Upper lobe of left lung (tissue), 4 donors: ENCODE results near the gene MAN1A2.

Experiments
- POLR2A ChIP-seq, 4 donors: fragments of 450-650 bp; IDR thresholded peaks; one replicate each; pipeline ENCODE4 v1.5.1; 2016 to 2017; ENCODE audit warnings: antibody characterized with exemption in 4 of 4, mild to moderate bottlenecking in 2 of 4
- POLR2AphosphoS5 ChIP-seq, 2 donors: sonication (generic); formaldehyde crosslinking; IDR thresholded peaks; one replicate each; pipeline ENCODE4 v1.5.1; 2017; ENCODE audit warnings: antibody characterized with exemption in 2 of 2
- TF ChIP-seq, protein P1 (sequence below), 6 experiments: fragments of 450-650 bp in 4 of 6; fragments of 200-600 bp in 2 of 6; sonication (generic) in 2 of 6; IDR thresholded peaks; one replicate each; pipeline ENCODE4 v1.5.1; 2016 to 2019; ENCODE audit warnings: antibody characterized with exemption in 6 of 6

DNA sequence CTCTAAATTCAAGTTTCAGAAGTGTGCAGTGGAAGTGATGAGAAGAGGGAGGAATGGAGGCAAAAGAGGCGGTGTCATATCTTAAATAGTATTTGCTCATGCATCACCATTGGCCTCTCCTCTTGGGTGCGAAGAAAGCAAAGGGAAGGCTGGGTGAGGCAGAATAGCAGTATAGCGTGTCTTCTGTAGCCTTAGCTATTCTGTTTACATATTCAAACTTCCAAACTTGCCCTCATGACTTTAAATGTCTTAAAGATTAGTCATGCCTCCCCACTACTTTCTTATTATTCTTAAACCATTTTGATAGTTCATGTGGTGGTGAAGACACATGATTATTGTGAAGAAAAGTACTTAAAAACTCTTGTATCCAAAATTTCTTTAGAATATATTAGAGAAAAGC lies 134.0 kb downstream of the MAN1A2 start:
- TF ChIP-seq, protein P1, sequence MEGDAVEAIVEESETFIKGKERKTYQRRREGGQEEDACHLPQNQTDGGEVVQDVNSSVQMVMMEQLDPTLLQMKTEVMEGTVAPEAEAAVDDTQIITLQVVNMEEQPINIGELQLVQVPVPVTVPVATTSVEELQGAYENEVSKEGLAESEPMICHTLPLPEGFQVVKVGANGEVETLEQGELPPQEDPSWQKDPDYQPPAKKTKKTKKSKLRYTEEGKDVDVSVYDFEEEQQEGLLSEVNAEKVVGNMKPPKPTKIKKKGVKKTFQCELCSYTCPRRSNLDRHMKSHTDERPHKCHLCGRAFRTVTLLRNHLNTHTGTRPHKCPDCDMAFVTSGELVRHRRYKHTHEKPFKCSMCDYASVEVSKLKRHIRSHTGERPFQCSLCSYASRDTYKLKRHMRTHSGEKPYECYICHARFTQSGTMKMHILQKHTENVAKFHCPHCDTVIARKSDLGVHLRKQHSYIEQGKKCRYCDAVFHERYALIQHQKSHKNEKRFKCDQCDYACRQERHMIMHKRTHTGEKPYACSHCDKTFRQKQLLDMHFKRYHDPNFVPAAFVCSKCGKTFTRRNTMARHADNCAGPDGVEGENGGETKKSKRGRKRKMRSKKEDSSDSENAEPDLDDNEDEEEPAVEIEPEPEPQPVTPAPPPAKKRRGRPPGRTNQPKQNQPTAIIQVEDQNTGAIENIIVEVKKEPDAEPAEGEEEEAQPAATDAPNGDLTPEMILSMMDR (IDR thresholded peaks at IDR 0.05): no peak
- no peak for TF ChIP-seq POLR2A (IDR thresholded peaks at IDR 0.05)
- no peak for TF ChIP-seq POLR2AphosphoS5 (IDR thresholded peaks at IDR 0.05)
